ENCODE results near the gene SUCLG1. TPM values are rescaled to one million over a fixed set of nuclear protein-coding genes. Genes with fewer than 3 reads are reported as not detected.

Gene SUCLG1
- total and polyA plus RNA-seq, 4 donors, result 60.5 to 149 (median 120) TPM

DNA sequence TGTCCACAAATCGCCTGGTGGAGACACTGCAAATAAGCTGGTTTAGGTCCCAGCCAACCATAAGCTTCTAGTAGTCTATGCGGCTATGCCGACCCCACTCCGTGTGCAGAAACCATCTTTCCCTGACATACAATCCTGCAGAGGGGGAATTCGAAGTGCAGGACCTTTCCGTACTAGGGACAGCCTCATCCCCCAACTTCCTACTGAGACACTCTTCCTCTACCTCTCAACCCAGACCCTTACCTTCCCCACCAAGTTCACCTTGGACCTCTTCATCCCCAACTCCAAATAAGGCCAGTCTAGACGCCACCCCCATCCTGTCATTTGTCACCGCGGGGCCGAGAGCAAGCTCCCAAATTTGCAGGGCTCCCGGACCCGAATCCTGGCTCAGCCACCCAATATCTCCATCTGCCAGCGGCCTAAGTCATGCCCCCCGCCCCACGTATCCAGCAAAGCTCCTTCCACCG, 496 bp downstream of the SUCLG1 start:
- Histone ChIP-seq H3K9me3 (ENCODE audit: control insufficient read depth in 4 of 4, low read length in 3 of 4) (no peaks in the 10 kb centered on the region), H3K36me3 (ENCODE audit: control insufficient read depth in 4 of 4, insufficient read depth in 3 of 4, low read depth in 1 of 4, low read length in 3 of 4) (peaks cover 0 to 2% (median 0%) of the 10 kb centered on the region in 4 donors), H3K4me3 (ENCODE audit: low read depth in 1 of 3, low read length in 3 of 3) (peak overlapping the region; percentile 80 to 99 (median 98)), H3K27ac (ENCODE audit: low read depth in 1 of 2, low read length in 2 of 2) (peak overlapping the region; percentile 89 to 93), H3K9ac (ENCODE audit: low read depth in 1 of 2, low read length in 2 of 2) (peak overlapping the region; percentile 80 to 85), H3K4me1 (ENCODE audit: control insufficient read depth in 4 of 4, insufficient read depth in 4 of 4, low read length in 3 of 4) (peaks cover 5 to 47% (median 35%) of the 10 kb centered on the region in 4 donors), H3K27me3 (ENCODE audit: control insufficient read depth in 4 of 4, insufficient read depth in 4 of 4, low read length in 3 of 4) (no peaks in the 10 kb centered on the region)
- peak; percentile 53 for DNase-seq (ENCODE audit: low spot score)
- TF ChIP-seq YY1 (IDR thresholded peaks at IDR 0.05) (no peak), HNF4G (IDR thresholded peaks at IDR 0.05) (no peak)
- TF ChIP-seq, protein P1, sequence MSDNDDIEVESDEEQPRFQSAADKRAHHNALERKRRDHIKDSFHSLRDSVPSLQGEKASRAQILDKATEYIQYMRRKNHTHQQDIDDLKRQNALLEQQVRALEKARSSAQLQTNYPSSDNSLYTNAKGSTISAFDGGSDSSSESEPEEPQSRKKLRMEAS (IDR thresholded peaks at IDR 0.05), result no peak
- TF ChIP-seq, protein P2, sequence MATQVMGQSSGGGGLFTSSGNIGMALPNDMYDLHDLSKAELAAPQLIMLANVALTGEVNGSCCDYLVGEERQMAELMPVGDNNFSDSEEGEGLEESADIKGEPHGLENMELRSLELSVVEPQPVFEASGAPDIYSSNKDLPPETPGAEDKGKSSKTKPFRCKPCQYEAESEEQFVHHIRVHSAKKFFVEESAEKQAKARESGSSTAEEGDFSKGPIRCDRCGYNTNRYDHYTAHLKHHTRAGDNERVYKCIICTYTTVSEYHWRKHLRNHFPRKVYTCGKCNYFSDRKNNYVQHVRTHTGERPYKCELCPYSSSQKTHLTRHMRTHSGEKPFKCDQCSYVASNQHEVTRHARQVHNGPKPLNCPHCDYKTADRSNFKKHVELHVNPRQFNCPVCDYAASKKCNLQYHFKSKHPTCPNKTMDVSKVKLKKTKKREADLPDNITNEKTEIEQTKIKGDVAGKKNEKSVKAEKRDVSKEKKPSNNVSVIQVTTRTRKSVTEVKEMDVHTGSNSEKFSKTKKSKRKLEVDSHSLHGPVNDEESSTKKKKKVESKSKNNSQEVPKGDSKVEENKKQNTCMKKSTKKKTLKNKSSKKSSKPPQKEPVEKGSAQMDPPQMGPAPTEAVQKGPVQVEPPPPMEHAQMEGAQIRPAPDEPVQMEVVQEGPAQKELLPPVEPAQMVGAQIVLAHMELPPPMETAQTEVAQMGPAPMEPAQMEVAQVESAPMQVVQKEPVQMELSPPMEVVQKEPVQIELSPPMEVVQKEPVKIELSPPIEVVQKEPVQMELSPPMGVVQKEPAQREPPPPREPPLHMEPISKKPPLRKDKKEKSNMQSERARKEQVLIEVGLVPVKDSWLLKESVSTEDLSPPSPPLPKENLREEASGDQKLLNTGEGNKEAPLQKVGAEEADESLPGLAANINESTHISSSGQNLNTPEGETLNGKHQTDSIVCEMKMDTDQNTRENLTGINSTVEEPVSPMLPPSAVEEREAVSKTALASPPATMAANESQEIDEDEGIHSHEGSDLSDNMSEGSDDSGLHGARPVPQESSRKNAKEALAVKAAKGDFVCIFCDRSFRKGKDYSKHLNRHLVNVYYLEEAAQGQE (IDR thresholded peaks at IDR 0.05), result no peak
- TF ChIP-seq, protein P3, sequence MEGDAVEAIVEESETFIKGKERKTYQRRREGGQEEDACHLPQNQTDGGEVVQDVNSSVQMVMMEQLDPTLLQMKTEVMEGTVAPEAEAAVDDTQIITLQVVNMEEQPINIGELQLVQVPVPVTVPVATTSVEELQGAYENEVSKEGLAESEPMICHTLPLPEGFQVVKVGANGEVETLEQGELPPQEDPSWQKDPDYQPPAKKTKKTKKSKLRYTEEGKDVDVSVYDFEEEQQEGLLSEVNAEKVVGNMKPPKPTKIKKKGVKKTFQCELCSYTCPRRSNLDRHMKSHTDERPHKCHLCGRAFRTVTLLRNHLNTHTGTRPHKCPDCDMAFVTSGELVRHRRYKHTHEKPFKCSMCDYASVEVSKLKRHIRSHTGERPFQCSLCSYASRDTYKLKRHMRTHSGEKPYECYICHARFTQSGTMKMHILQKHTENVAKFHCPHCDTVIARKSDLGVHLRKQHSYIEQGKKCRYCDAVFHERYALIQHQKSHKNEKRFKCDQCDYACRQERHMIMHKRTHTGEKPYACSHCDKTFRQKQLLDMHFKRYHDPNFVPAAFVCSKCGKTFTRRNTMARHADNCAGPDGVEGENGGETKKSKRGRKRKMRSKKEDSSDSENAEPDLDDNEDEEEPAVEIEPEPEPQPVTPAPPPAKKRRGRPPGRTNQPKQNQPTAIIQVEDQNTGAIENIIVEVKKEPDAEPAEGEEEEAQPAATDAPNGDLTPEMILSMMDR (IDR thresholded peaks at IDR 0.05; ENCODE audit: low read depth, low read length, missing input control), result no peak
- TF ChIP-seq, protein P4, sequence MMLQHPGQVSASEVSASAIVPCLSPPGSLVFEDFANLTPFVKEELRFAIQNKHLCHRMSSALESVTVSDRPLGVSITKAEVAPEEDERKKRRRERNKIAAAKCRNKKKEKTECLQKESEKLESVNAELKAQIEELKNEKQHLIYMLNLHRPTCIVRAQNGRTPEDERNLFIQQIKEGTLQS (IDR thresholded peaks at IDR 0.05), result no peak
- under 1% methylated on average over 16 of the region's 16 CpGs for WGBS

DNA sequence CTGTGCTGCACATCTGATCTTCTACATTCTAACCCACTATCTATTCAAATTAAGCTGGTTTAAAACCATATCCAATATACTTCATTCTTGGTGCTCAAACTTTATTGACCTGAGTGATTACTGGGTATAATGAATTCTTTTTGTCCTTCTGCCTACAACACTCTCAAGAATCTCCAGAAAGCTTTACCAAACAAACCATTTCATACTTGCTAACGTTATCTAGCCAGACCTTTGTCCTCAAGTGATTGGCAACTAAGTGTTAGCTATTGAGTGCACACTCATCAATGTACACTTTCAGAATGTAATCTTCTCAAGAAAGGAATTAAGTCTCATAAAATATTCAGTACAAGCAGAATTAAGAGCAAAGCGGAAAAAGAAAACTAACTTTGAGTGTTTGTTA, 1.4 kb downstream of the SUCLG1 start:
- Histone ChIP-seq H3K9ac (ENCODE audit: low read depth in 1 of 2, low read length in 2 of 2) (peak overlapping the region in 1 of 2 donors; percentile 42), H3K9me3 (ENCODE audit: control insufficient read depth in 4 of 4, low read length in 3 of 4) (no peaks in the 10 kb centered on the region), H3K27me3 (ENCODE audit: control insufficient read depth in 4 of 4, insufficient read depth in 4 of 4, low read length in 3 of 4) (no peaks in the 10 kb centered on the region), H3K4me1 (ENCODE audit: control insufficient read depth in 4 of 4, insufficient read depth in 4 of 4, low read length in 3 of 4) (peaks cover 5 to 47% (median 34%) of the 10 kb centered on the region in 4 donors), H3K27ac (ENCODE audit: low read depth in 1 of 2, low read length in 2 of 2) (no peak overlapping the region), H3K4me3 (ENCODE audit: low read depth in 1 of 3, low read length in 3 of 3) (peak overlapping the region in 2 of 3 donors; percentile 98 to 99), H3K36me3 (ENCODE audit: control insufficient read depth in 4 of 4, insufficient read depth in 3 of 4, low read depth in 1 of 4, low read length in 3 of 4) (peaks cover 0 to 2% (median 0%) of the 10 kb centered on the region in 4 donors)
- 46% methylated on average over 2 of the region's 2 CpGs for WGBS
- TF ChIP-seq SP1 (IDR thresholded peaks at IDR 0.05) (no peak), RAD21 (IDR thresholded peaks at IDR 0.05) (no peak), HNF4A (conservative IDR thresholded peaks at IDR 0.05) (no peak), TAF1 (conservative IDR thresholded peaks at IDR 0.05) (no peak), RXRA (IDR thresholded peaks at IDR 0.05) (no peak), GABPA (IDR thresholded peaks at IDR 0.05 in 1 of 2, conservative IDR thresholded peaks at IDR 0.05 in 1 of 2) (no peak), FOXA1 (IDR thresholded peaks at IDR 0.05) (no peak), NR2F2 (IDR thresholded peaks at IDR 0.05) (no peak), JUND (IDR thresholded peaks at IDR 0.05) (no peak), FOXA2 (IDR thresholded peaks at IDR 0.05) (no peak)
- TF ChIP-seq, protein P4 (IDR thresholded peaks at IDR 0.05), result no peak
- TF ChIP-seq, protein P5, sequence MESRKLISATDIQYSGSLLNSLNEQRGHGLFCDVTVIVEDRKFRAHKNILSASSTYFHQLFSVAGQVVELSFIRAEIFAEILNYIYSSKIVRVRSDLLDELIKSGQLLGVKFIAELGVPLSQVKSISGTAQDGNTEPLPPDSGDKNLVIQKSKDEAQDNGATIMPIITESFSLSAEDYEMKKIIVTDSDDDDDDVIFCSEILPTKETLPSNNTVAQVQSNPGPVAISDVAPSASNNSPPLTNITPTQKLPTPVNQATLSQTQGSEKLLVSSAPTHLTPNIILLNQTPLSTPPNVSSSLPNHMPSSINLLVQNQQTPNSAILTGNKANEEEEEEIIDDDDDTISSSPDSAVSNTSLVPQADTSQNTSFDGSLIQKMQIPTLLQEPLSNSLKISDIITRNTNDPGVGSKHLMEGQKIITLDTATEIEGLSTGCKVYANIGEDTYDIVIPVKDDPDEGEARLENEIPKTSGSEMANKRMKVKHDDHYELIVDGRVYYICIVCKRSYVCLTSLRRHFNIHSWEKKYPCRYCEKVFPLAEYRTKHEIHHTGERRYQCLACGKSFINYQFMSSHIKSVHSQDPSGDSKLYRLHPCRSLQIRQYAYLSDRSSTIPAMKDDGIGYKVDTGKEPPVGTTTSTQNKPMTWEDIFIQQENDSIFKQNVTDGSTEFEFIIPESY (IDR thresholded peaks at IDR 0.05), result no peak
- TF ChIP-seq, protein P1 (IDR thresholded peaks at IDR 0.05), result no peak
- TF ChIP-seq, protein P3 (IDR thresholded peaks at IDR 0.05; ENCODE audit: low read depth, low read length, missing input control), result no peak
- DNase-seq (ENCODE audit: low spot score), result no peak
